ENCODE measurements around the gene TROAP. TPM values are rescaled to one million over a fixed set of nuclear protein-coding genes. Genes with fewer than 3 reads are reported as not detected.

Gene TROAP
- polyA plus RNA-seq, 3 donors: 0.05 TPM; not detected in 2

GRCh38 chr12:49301760-49302159 lies 21.3 kb upstream of the TROAP start:
- Mint-ChIP-seq H3K4me3 (peak overlapping the region in 1 of 2 donors; percentile 49), H3K27ac (peak overlapping the region in 1 of 7 donors; percentile 66), H3K4me1 (peaks cover 25% of the 10 kb centered on the region), H3K27me3 (ENCODE audit: low read depth in 3 of 3) (peaks cover 36 to 52% (median 38%) of the 10 kb centered on the region in 3 donors), H3K9me3 (peaks cover 0 to 13% (median 3%) of the 10 kb centered on the region in 7 donors), H3K36me3 (peaks cover 0 to 8% of the 10 kb centered on the region in 2 donors)
- Histone ChIP-seq H3K27me3 (ENCODE audit: control insufficient read depth in 2 of 2, insufficient read depth in 2 of 2, low read length in 2 of 2) (peaks cover 15 to 36% of the 10 kb centered on the region in 2 donors), H4K20me1 (ENCODE audit: insufficient read depth, low read length) (no peaks in the 10 kb centered on the region), H3K79me2 (ENCODE audit: insufficient read depth, low read length) (no peaks in the 10 kb centered on the region), H3K36me3 (replicated peaks in 1 of 2; ENCODE audit: control insufficient read depth in 1 of 2, insufficient read depth in 2 of 2, low read length in 2 of 2) (no peaks in the 10 kb centered on the region), H3K9me3 (replicated peaks in 1 of 2; ENCODE audit: control insufficient read depth in 1 of 2, insufficient read depth in 1 of 2, low read length in 2 of 2) (peaks cover 0 to under 1% of the 10 kb centered on the region in 2 donors), H2AFZ (ENCODE audit: insufficient read depth, low read depth, low read length, poor library complexity, severe bottlenecking) (no peak overlapping the region), H3K9ac (ENCODE audit: insufficient read depth, low read length, poor library complexity, severe bottlenecking) (no peak overlapping the region), H3K4me3 (replicated peaks in 1 of 3; ENCODE audit: low read depth in 2 of 3, low read length in 3 of 3) (no peak overlapping the region), H3K4me2 (replicated peaks; ENCODE audit: extremely low read depth, low read length, poor library complexity, severe bottlenecking) (no peak overlapping the region), H3K4me1 (ENCODE audit: control insufficient read depth in 1 of 2, insufficient read depth in 2 of 2, low read length in 2 of 2) (peaks cover 11 to 12% of the 10 kb centered on the region in 2 donors), H3K27ac (ENCODE audit: low read depth in 1 of 2, low read length in 2 of 2) (no peak overlapping the region)
- WGBS (ENCODE audit: insufficient coverage): 77% methylated on average over 3 of the region's 4 CpGs
- no peak for DNase-seq
- intact Hi-C loops (cut with micrococcal nuclease): no loop called here
- no peak for TF ChIP-seq CTCF (IDR thresholded peaks at IDR 0.05)

GRCh38 chr12:49304161-49304560 lies 18.9 kb upstream of the TROAP start:
- Histone ChIP-seq H3K79me2 (ENCODE audit: insufficient read depth, low read length) (no peaks in the 10 kb centered on the region), H3K4me3 (replicated peaks in 1 of 3; ENCODE audit: low read depth in 2 of 3, low read length in 3 of 3) (no peak overlapping the region), H3K4me2 (replicated peaks; ENCODE audit: extremely low read depth, low read length, poor library complexity, severe bottlenecking) (no peak overlapping the region), H3K4me1 (ENCODE audit: control insufficient read depth in 1 of 2, insufficient read depth in 2 of 2, low read length in 2 of 2) (no peaks in the 10 kb centered on the region), H3K9me3 (replicated peaks in 1 of 2; ENCODE audit: control insufficient read depth in 1 of 2, insufficient read depth in 1 of 2, low read length in 2 of 2) (no peaks in the 10 kb centered on the region), H3K9ac (ENCODE audit: insufficient read depth, low read length, poor library complexity, severe bottlenecking) (no peak overlapping the region), H2AFZ (ENCODE audit: insufficient read depth, low read depth, low read length, poor library complexity, severe bottlenecking) (no peak overlapping the region), H3K36me3 (replicated peaks in 1 of 2; ENCODE audit: control insufficient read depth in 1 of 2, insufficient read depth in 2 of 2, low read length in 2 of 2) (no peaks in the 10 kb centered on the region), H3K27ac (ENCODE audit: low read depth in 1 of 2, low read length in 2 of 2) (no peak overlapping the region), H3K27me3 (ENCODE audit: control insufficient read depth in 2 of 2, insufficient read depth in 2 of 2, low read length in 2 of 2) (peaks cover 0 to 17% of the 10 kb centered on the region in 2 donors), H4K20me1 (ENCODE audit: insufficient read depth, low read length) (no peaks in the 10 kb centered on the region)
- no peak overlapping the region for H3K27ac Mint-ChIP-seq
- WGBS (ENCODE audit: insufficient coverage): 100% methylated on average over 1 of the region's 2 CpGs
- intact Hi-C loops (cut with micrococcal nuclease): no loop called here
- H3K4me3 Mint-ChIP-seq: no peak overlapping the region
- H3K36me3 Mint-ChIP-seq: no peaks in the 10 kb centered on the region
- peaks cover 6% of the 10 kb centered on the region for H3K4me1 Mint-ChIP-seq
- peaks cover 15 to 35% (median 26%) of the 10 kb centered on the region in 3 donors for H3K27me3 Mint-ChIP-seq (ENCODE audit: low read depth in 3 of 3)
- no peak for DNase-seq
- H3K9me3 Mint-ChIP-seq: peaks cover 0 to 3% (median 0%) of the 10 kb centered on the region in 7 donors
- TF ChIP-seq CTCF (IDR thresholded peaks at IDR 0.05): no peak

All from CD14-positive monocyte (primary cell).